H4 (cell line): ENCODE results near the gene SELPLG. TPM values are rescaled to one million over a fixed set of nuclear protein-coding genes. Genes with fewer than 3 reads are reported as not detected.
A peak's percentile ranks its signal among the peaks of the same experiment; 100 is the strongest.
"Not testable (repeated sequence)": the region's sequence is repeated elsewhere in the genome, so short reads cannot be mapped to it uniquely, and the experiment has no call there.

Source experiments
- DNase-seq: peaks from one replicate; pipeline ENCODE4 v3.0.0-alpha.2; 2015; ENCODE audit warnings: low spot score
- total RNA-seq: library from RNA; depleted of rRNA; stranded (reverse); fragments of >200 nt; shearing (Covaris generic); gene quantifications from 2 replicates; pipeline ENCODE4 v1.2.3, GENCODE V29; 2014

SELPLG gene
- total RNA-seq, 1 experiment from 2014 or later, result 2.8 TPM

GRCh38 chr12:108638141-108638827, 4.6 kb upstream of the SELPLG start:
- no peak for DNase-seq

- DNase-seq, result no peak
Observed at GRCh38 chr12:108637222-108637971, 3.7 kb upstream of the SELPLG start.

- no peak for DNase-seq
Observed at GRCh38 chr12:108635997-108636808, 2.5 kb upstream of the SELPLG start.

GRCh38 chr12:108635201-108635996, 1.7 kb upstream of the SELPLG start:
- DNase-seq, result peak; percentile 72

- DNase-seq, result peak; percentile 89
Observed at GRCh38 chr12:108634341-108634751, 652 bp upstream of the SELPLG start.

- DNase-seq, result no peak
Observed at GRCh38 chr12:108633081-108633533, 587 bp downstream of the SELPLG start.

GRCh38 chr12:108631261-108631660, 2.4 kb downstream of the SELPLG start:
- not testable (repeated sequence) for DNase-seq

- peak; percentile 71 for DNase-seq
Observed at GRCh38 chr12:108630481-108631207, 3.0 kb downstream of the SELPLG start.

GRCh38 chr12:108629824-108630476, 3.7 kb downstream of the SELPLG start:
- peak; percentile 69 for DNase-seq

- DNase-seq, result no peak
Observed at GRCh38 chr12:108629151-108629550, 4.5 kb downstream of the SELPLG start.

- DNase-seq, result no peak
Observed at GRCh38 chr12:108627134-108627920, 6.4 kb downstream of the SELPLG start.

- DNase-seq, result no peak
Observed at GRCh38 chr12:108625228-108625627, 8.5 kb downstream of the SELPLG start.

- DNase-seq, result no peak
Observed at GRCh38 chr12:108623577-108623976, 10.1 kb downstream of the SELPLG start.

GRCh38 chr12:108622921-108623514, 10.7 kb downstream of the SELPLG start:
- DNase-seq, result no peak

GRCh38 chr12:108622421-108622820, 11.3 kb downstream of the SELPLG start:
- peak; percentile 31 for DNase-seq

GRCh38 chr12:108621161-108621560, 12.5 kb downstream of the SELPLG start:
- DNase-seq, result no peak

GRCh38 chr12:108620236-108620879, 13.3 kb downstream of the SELPLG start:
- no peak for DNase-seq

GRCh38 chr12:108619369-108620160, 14.1 kb downstream of the SELPLG start:
- no peak for DNase-seq
